HepG2 (cell line): Measurements from ENCODE around the gene DCAF8. TPM values are rescaled to one million over a fixed set of nuclear protein-coding genes. Genes with fewer than 3 reads are reported as not detected.

Source experiments
- ATAC-seq: fragments of 200-7000 bp; cut with Tn5 transposase; 3 replicates; pipeline ENCODE4 v1.9.1; 2020; ENCODE audit warnings: mild to moderate bottlenecking, moderate library complexity
- BruUV-seq: library from RNA; stranded (reverse); fragments of 400-500 nt; replicated peaks from 2 replicates; lab custom pipeline; 2021; lab: Mats Ljungman, UMichigan
- CTCF ChIA-PET: fragments of 300-600 bp; formaldehyde crosslinking; extraction: SDS; loops from one replicate; lab custom pipeline; 2021; ENCODE audit warnings: low total read pairs, inconsistent platforms, low intra/inter-chr PET ratio; lab: Yijun Ruan, JAX
- POLR2A ChIA-PET: fragments of 350-600 bp; sonication (Branson Sonifier 250); formaldehyde crosslinking; loops from one replicate; lab custom pipeline; 2020; ENCODE audit warnings: antibody characterized with exemption, inconsistent platforms; lab: Yijun Ruan, JAX
- DNase-seq: peaks from one replicate; pipeline ENCODE4 v3.0.0-alpha.2; 2015; ENCODE audit warnings: low spot score
- FAIRE-seq: peaks from 3 replicates; lab custom pipeline; 2011; peaks lifted over from hg19 to GRCh38; lab: Jason Lieb, UNC
- H2AFZ ChIP-seq: one replicate; pipeline ENCODE4 v1.6.1; 2011; ENCODE audit warnings: low read length, inconsistent platforms
- H3K27ac ChIP-seq: fragments of 300-600 bp; 3 replicates; pipeline ENCODE4 v1.8.0; 2011; ENCODE audit warnings: mixed run types, mild to moderate bottlenecking, mixed read lengths, low read length, inconsistent platforms; ENCODE audit not compliant: insufficient read depth; ENCODE audit errors: extremely low read length
- H3K27me3 ChIP-seq, 2 experiments: fragments of 200-600 bp in 1 of 2; 2 replicates in 1 of 2; 3 replicates in 1 of 2; pipeline versions ENCODE4 v1.6.0 to v1.8.0; 2011; ENCODE audit warnings: low read length in 2 of 2, mild to moderate bottlenecking in 2 of 2, moderate library complexity in 2 of 2, inconsistent platforms in 1 of 2; ENCODE audit not compliant: insufficient read depth in 2 of 2, control insufficient read depth in 1 of 2
- H3K36me3 ChIP-seq, 2 experiments: fragments of 200-600 bp in 1 of 2; replicated peaks in 1 of 2; 2 replicates in 1 of 2; 3 replicates in 1 of 2; pipeline versions ENCODE4 v1.5.1 to v1.8.0; 2011; ENCODE audit warnings: low read length in 2 of 2, inconsistent platforms in 1 of 2; ENCODE audit not compliant: insufficient read depth in 2 of 2, control insufficient read depth in 1 of 2
- H3K4me1 ChIP-seq: 2 replicates; pipeline ENCODE4 v1.5.1; 2012; ENCODE audit warnings: low read length, inconsistent platforms; ENCODE audit not compliant: insufficient read depth
- H3K4me2 ChIP-seq: 2 replicates; pipeline ENCODE4 v1.6.0; 2011; ENCODE audit warnings: low read depth, low read length, inconsistent platforms
- H3K4me3 ChIP-seq, 3 experiments: fragments of 200-600 bp in 1 of 3; sonication (generic), shearing (Covaris generic) in 1 of 3; replicated peaks in 1 of 3; 2 replicates each; pipeline ENCODE4 v1.5.1; 2011 to 2016; ENCODE audit warnings: low read length in 3 of 3, inconsistent platforms in 2 of 3, low read depth in 2 of 3, mild to moderate bottlenecking in 2 of 3, control low read depth in 1 of 3, mixed read lengths in 1 of 3; ENCODE audit not compliant: insufficient read depth in 1 of 3
- H3K79me2 ChIP-seq: one replicate; pipeline ENCODE4 v1.6.1; 2011; ENCODE audit warnings: low read length, inconsistent platforms; ENCODE audit not compliant: insufficient read depth
- H3K9ac ChIP-seq: 2 replicates; pipeline ENCODE4 v1.6.0; 2011; ENCODE audit warnings: mild to moderate bottlenecking, low read depth, low read length, inconsistent platforms; ENCODE audit not compliant: insufficient read depth
- H3K9me3 ChIP-seq: 2 replicates; pipeline ENCODE4 v1.5.1; 2012; ENCODE audit warnings: mild to moderate bottlenecking, low read length
- H4K20me1 ChIP-seq: 2 replicates; pipeline ENCODE4 v1.6.0; 2011; ENCODE audit warnings: inconsistent platforms, mild to moderate bottlenecking, low read length, moderate library complexity; ENCODE audit not compliant: insufficient read depth
- KAT7 ChIP-seq: IDR thresholded peaks from 2 replicates; pipeline ENCODE4 v1.6.1; 2018; ENCODE audit warnings: borderline replicate concordance, missing compliant biosample characterization
- KAT8 ChIP-seq: IDR thresholded peaks from 2 replicates; pipeline ENCODE4 v1.6.1; 2016; ENCODE audit warnings: missing genetic modification reagents, missing compliant biosample characterization
- MAFF ChIP-seq: IDR thresholded peaks from 2 replicates; pipeline ENCODE4 v1.6.1; 2011; ENCODE audit warnings: low read depth, low read length, improper control_type of control experiment
- NFKBIZ ChIP-seq: IDR thresholded peaks from 2 replicates; pipeline ENCODE4 v1.6.1; 2018; ENCODE audit warnings: missing genetic modification reagents, missing compliant biosample characterization
- RELA ChIP-seq: sonication (generic); formaldehyde crosslinking; IDR thresholded peaks from 2 replicates; pipeline ENCODE4 v1.4.0; 2020; ENCODE audit warnings: missing genetic modification reagents
- ZBTB3 ChIP-seq: sonication (generic); formaldehyde crosslinking; IDR thresholded peaks from 2 replicates; pipeline ENCODE4 v1.4.0; 2020; ENCODE audit warnings: low read depth, mild to moderate bottlenecking, moderate library complexity, missing genetic modification reagents, borderline replicate concordance
- ZFYVE20 ChIP-seq: sonication (generic); formaldehyde crosslinking; IDR thresholded peaks from 2 replicates; pipeline ENCODE4 v1.8.0; 2023; ENCODE audit warnings: low read depth, mild to moderate bottlenecking, moderate library complexity, missing genetic modification reagents, borderline replicate concordance
- ZNF367 ChIP-seq: sonication (generic); formaldehyde crosslinking; IDR thresholded peaks from 2 replicates; pipeline ENCODE4 v1.4.0; 2020; ENCODE audit warnings: missing genetic modification reagents, borderline replicate concordance
- WGBS: methylation state at CpG from one replicate; pipeline ENCODE4 v1.1.6; 2017; ENCODE audit warnings: low lambda C conversion rate; 5-methylcytosine and 5-hydroxymethylcytosine counted together
- in situ Hi-C: cut with HindIII; loops from 2 replicates; pipeline ENCODE4 v1.10.0; 2017; ENCODE audit warnings: low pct_unique_long_range_greater_than_20kb; ENCODE audit not compliant: extremely low pct_ligation_motif_present
- intact Hi-C: fragments of 100-400 bp; cut with micrococcal nuclease; formaldehyde crosslinking; loops from one replicate; pipeline ENCODE4 v1.10.0; 2022; ENCODE audit not compliant: unreplicated experiment
- polyA plus RNA-seq, 8 experiments: library from polyadenylated mRNA; depleted of rRNA in 3 of 8; stranded (reverse) in 7 of 8; unstranded in 1 of 8; fragments of >200 nt; fragmentation: Illumina TruSeq in 4 of 8; extraction: Trizol in 4 of 8; gene quantifications; 2 replicates each; pipeline versions ENCODE4 v1.2.1 to v1.2.3, GENCODE V29; 2011 to 2016; ENCODE audit warnings: low read depth in 4 of 8, missing spikeins in 1 of 8, mixed read lengths in 1 of 8; ENCODE audit not compliant: insufficient read depth in 1 of 8
- total RNA-seq, 5 experiments: library from RNA; depleted of rRNA; stranded (reverse); fragments of >200 nt; fragmentation: Illumina TruSeq; extraction: Trizol; gene quantifications; 2 replicates each; pipeline ENCODE4 v1.2.3, GENCODE V29; 2016; ENCODE audit warnings: low read depth in 1 of 5
- TF ChIP-seq, protein P1 (sequence below): sonication (generic); formaldehyde crosslinking; IDR thresholded peaks from 2 replicates; pipeline ENCODE4 v1.5.1; 2020; ENCODE audit warnings: mild to moderate bottlenecking, moderate library complexity, missing genetic modification reagents

The DCAF8 gene
- total and polyA plus RNA-seq, 2 of the 13 experiments (the other 11 are each of a cell fraction or from before 2014, with no cell fraction given): 73.4 to 79.8 TPM

DNA sequence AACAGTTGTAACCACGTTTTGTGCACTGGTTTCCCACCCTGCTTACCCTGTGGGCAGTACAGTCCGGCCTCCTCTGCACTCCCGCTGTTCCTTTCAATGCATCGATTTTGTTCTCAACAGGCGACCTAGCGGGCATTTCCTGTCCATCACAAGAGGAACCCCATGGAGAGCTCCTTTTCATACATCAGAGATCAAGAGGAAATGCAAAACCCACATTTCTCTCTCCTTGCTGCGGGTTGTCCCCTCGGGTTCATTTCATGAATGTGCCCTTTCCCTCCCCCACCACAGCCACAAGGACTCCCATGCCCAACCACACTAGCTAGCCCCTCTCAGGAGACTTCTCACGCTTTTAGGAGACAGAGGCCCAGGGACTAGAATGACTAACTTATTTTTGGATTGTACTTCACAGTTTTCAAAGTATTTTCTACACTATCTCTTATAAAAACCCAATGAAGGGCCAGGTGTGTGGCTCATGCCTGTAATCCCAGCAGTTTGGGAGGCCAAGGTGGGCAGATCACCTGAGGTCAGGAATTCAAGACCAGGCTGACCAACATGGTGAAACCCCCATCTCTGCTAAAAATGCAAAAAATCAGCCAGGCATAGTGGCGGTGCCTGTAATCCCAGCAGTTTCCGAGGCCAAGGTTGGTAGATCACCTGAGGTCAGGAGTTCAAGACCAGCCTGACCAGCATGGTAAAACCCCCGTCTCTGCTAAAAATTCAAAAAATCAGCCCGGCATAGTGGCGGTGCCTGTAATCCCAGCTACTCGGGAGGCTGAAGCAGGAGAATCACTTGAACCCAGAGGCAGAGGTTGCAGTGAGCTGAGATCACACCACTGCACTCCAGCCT is 92.6 kb downstream of the DCAF8 start:
- no peak for DNase-seq
- Histone ChIP-seq H3K27ac (no peak overlapping the region), H3K36me3 (no peaks in the 10 kb centered on the region), H3K9ac (no peak overlapping the region), H3K79me2 (no peaks in the 10 kb centered on the region), H3K9me3 (no peaks in the 10 kb centered on the region), H3K4me1 (peaks cover 15% of the 10 kb centered on the region; the same call in 1 of the 2 replicates), H3K4me2 (no peak overlapping the region; the same call in 1 of the 2 replicates), H3K27me3 (peaks cover 2 to 47% of the 10 kb centered on the region in 2 experiments; a peak in 3 of 5 replicates), H2AFZ (no peak overlapping the region), H4K20me1 (no peaks in the 10 kb centered on the region), H3K4me3 (no peak overlapping the region)
- in situ Hi-C loops: no loop called here
- peak; percentile 71 for ATAC-seq
- WGBS: 28% methylated on average over 15 of the region's 15 CpGs
- intact Hi-C loops: no loop called here
- ChIA-PET CTCF (no interaction called here), POLR2A (no interaction called here)
- BruUV-seq: no TSS peak
- no peak for TF ChIP-seq MAFF
- no peak for TF ChIP-seq ZNF367 (CRISPR knock-in tag)
- no peak for TF ChIP-seq ZBTB3 (CRISPR knock-in tag)
- no peak for TF ChIP-seq RELA (CRISPR knock-in tag)
- no peak for TF ChIP-seq KAT8 (CRISPR knock-in tag)
- TF ChIP-seq ZFYVE20 (CRISPR knock-in tag): no peak
- TF ChIP-seq NFKBIZ (CRISPR knock-in tag): no peak
- TF ChIP-seq KAT7 (CRISPR knock-in tag): no peak
- TF ChIP-seq, protein P1, sequence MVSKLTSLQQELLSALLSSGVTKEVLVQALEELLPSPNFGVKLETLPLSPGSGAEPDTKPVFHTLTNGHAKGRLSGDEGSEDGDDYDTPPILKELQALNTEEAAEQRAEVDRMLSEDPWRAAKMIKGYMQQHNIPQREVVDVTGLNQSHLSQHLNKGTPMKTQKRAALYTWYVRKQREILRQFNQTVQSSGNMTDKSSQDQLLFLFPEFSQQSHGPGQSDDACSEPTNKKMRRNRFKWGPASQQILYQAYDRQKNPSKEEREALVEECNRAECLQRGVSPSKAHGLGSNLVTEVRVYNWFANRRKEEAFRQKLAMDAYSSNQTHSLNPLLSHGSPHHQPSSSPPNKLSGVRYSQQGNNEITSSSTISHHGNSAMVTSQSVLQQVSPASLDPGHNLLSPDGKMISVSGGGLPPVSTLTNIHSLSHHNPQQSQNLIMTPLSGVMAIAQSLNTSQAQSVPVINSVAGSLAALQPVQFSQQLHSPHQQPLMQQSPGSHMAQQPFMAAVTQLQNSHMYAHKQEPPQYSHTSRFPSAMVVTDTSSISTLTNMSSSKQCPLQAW (CRISPR knock-in tag): no peak
- no peak for FAIRE-seq
